ENCODE data around the gene SCT.

GRCh38 chr11:643366-643765 is 16.4 kb upstream of the SCT start:
- no peak for TF ChIP-seq REST (IDR thresholded peaks at IDR 0.05; ENCODE audit: low read depth)
- TF ChIP-seq ZBTB7A (IDR thresholded peaks at IDR 0.05; ENCODE audit: low read depth): no peak
- no peak for TF ChIP-seq RAD21 (IDR thresholded peaks at IDR 0.05; ENCODE audit: low read depth)
- no peak for TF ChIP-seq NFIC (IDR thresholded peaks at IDR 0.05)
- TF ChIP-seq MAX (IDR thresholded peaks at IDR 0.05): no peak
- TF ChIP-seq EGR1 (IDR thresholded peaks at IDR 0.05): no peak
- TF ChIP-seq USF1 (IDR thresholded peaks at IDR 0.05): no peak
- no peak for TF ChIP-seq TEAD4 (IDR thresholded peaks at IDR 0.05)
- no peak for TF ChIP-seq CREB1 (IDR thresholded peaks at IDR 0.05; ENCODE audit: low read depth)

Data from Ishikawa (cell line).